GM23338 (cell line): Measurements from ENCODE around the gene PAQR5. TPM values are rescaled to one million over a fixed set of nuclear protein-coding genes. Genes with fewer than 3 reads are reported as not detected.
A peak's percentile ranks its signal among the peaks of the same experiment; 100 is the strongest.

Source experiments
- ATAC-seq: fragments of 200-7000 bp; cut with Tn5 transposase; 3 replicates; pipeline ENCODE4 v1.9.1; 2020
- DNase-seq: peaks from one replicate; pipeline ENCODE4 v3.0.0-alpha.2; 2015; ENCODE audit warnings: low spot score
- H2AFZ ChIP-seq: fragments of 200-600 bp; sonication (generic); 2 replicates; pipeline ENCODE4 v1.8.0; 2016; ENCODE audit warnings: antibody characterized with exemption, mild to moderate bottlenecking, moderate library complexity
- H3F3A ChIP-seq: fragments of 200-600 bp; sonication (generic); replicated peaks from 2 replicates; pipeline ENCODE4 v1.8.0; 2017; ENCODE audit warnings: antibody characterized with exemption, mixed run types, low read depth
- H3K27ac ChIP-seq: fragments of 200-600 bp; sonication (generic); 2 replicates; pipeline ENCODE4 v1.6.1; 2016; ENCODE audit warnings: low read depth
- H3K27me3 ChIP-seq: fragments of 200-600 bp; sonication (generic); 2 replicates; pipeline ENCODE4 v1.8.0; 2016; ENCODE audit warnings: mild to moderate bottlenecking, mixed run types, moderate library complexity; ENCODE audit not compliant: insufficient read depth
- H3K36me3 ChIP-seq: fragments of 200-600 bp; sonication (generic); 2 replicates; pipeline ENCODE4 v1.8.0; 2016; ENCODE audit warnings: mild to moderate bottlenecking; ENCODE audit not compliant: insufficient read depth
- H3K4me1 ChIP-seq: fragments of 200-600 bp; sonication (generic); 2 replicates; pipeline ENCODE4 v1.8.0; 2016; ENCODE audit warnings: mild to moderate bottlenecking, moderate library complexity; ENCODE audit not compliant: insufficient read depth
- H3K4me2 ChIP-seq: fragments of 200-600 bp; sonication (generic); 2 replicates; pipeline ENCODE4 v1.7.1; 2017; ENCODE audit warnings: mixed run types
- H3K4me3 ChIP-seq: fragments of 200-600 bp; sonication (generic); 2 replicates; pipeline ENCODE4 v1.6.1; 2016; ENCODE audit warnings: mixed run types
- H3K79me2 ChIP-seq: fragments of 200-600 bp; sonication (generic); replicated peaks from 2 replicates; pipeline ENCODE4 v1.8.0; 2017; ENCODE audit warnings: mild to moderate bottlenecking; ENCODE audit not compliant: insufficient read depth
- H3K9me2 ChIP-seq: fragments of 200-600 bp; sonication (generic); 2 replicates; pipeline ENCODE4 v1.8.0; 2017; ENCODE audit not compliant: insufficient read depth
- H4K20me1 ChIP-seq: fragments of 200-600 bp; sonication (generic); replicated peaks from 2 replicates; pipeline ENCODE4 v1.8.0; 2017; ENCODE audit warnings: mild to moderate bottlenecking; ENCODE audit not compliant: insufficient read depth
- H3K27ac Mint-ChIP-seq: 2 replicates; pipeline ENCODE4 v1.8.0; 2020; ENCODE audit warnings: inconsistent platforms, mild to moderate bottlenecking, moderate library complexity, mixed read lengths
- H3K27me3 Mint-ChIP-seq: 3 replicates; pipeline ENCODE4 v1.8.0; 2022; ENCODE audit warnings: low read depth, mild to moderate bottlenecking, moderate library complexity, mixed read lengths, inconsistent platforms; ENCODE audit not compliant: insufficient read depth, poor library complexity
- H3K36me3 Mint-ChIP-seq: 3 replicates; pipeline ENCODE4 v1.8.0; 2021; ENCODE audit warnings: low read depth, mild to moderate bottlenecking, inconsistent platforms, moderate library complexity, mixed read lengths
- H3K4me1 Mint-ChIP-seq: 3 replicates; pipeline ENCODE4 v1.8.0; 2020; ENCODE audit warnings: mild to moderate bottlenecking, inconsistent platforms, mixed read lengths
- H3K4me3 Mint-ChIP-seq: 3 replicates; pipeline ENCODE4 v1.8.0; 2021; ENCODE audit warnings: moderate library complexity, mild to moderate bottlenecking, inconsistent platforms, mixed read lengths
- H3K9me3 Mint-ChIP-seq: 3 replicates; pipeline ENCODE4 v1.8.0; 2020; ENCODE audit warnings: moderate library complexity, mild to moderate bottlenecking, inconsistent platforms, mixed read lengths
- CREB1 ChIP-seq: fragments of 250-450 bp; sonication (Bioruptor Pico); IDR thresholded peaks from 2 replicates; pipeline ENCODE4 v1.5.0; 2020; ENCODE audit warnings: low read depth, mild to moderate bottlenecking, moderate library complexity
- EZH2 ChIP-seq: fragments of 200-600 bp; sonication (generic); IDR thresholded peaks from one replicate; pipeline ENCODE4 v1.8.0; 2017; ENCODE audit warnings: antibody characterized with exemption, mild to moderate bottlenecking, low read depth; ENCODE audit not compliant: unreplicated experiment
- EZH2phosphoT487 ChIP-seq: fragments of 200-600 bp; sonication (generic); IDR thresholded peaks from one replicate; pipeline ENCODE4 v1.8.1; 2018; ENCODE audit warnings: antibody characterized with exemption; ENCODE audit not compliant: unreplicated experiment
- JUNB ChIP-seq: IDR thresholded peaks from one replicate; pipeline ENCODE4 v1.6.1; 2016; ENCODE audit warnings: antibody characterized with exemption; ENCODE audit not compliant: unreplicated experiment
- NANOG ChIP-seq: IDR thresholded peaks from 2 replicates; pipeline ENCODE4 v1.6.1; 2016; ENCODE audit warnings: antibody characterized with exemption, borderline replicate concordance
- POLR2AphosphoS5 ChIP-seq: IDR thresholded peaks from 2 replicates; pipeline ENCODE4 v1.6.1; 2016; ENCODE audit warnings: antibody characterized with exemption, low read depth
- STAT1 ChIP-seq: IDR thresholded peaks from one replicate; pipeline ENCODE4 v1.6.1; 2016; ENCODE audit warnings: antibody characterized with exemption; ENCODE audit not compliant: unreplicated experiment
- ZNF114 ChIP-seq: fragments of 250-450 bp; sonication (Bioruptor Pico); IDR thresholded peaks from 2 replicates; pipeline ENCODE4 v1.5.0; 2020; ENCODE audit warnings: mild to moderate bottlenecking, moderate library complexity
- ZNF331 ChIP-seq: fragments of 250-450 bp; sonication (Bioruptor Pico); IDR thresholded peaks from 2 replicates; pipeline ENCODE4 v1.5.0; 2020; ENCODE audit warnings: low read depth, mild to moderate bottlenecking, moderate library complexity
- polyA plus RNA-seq: library from polyadenylated mRNA; unstranded; fragments of >200 nt; fragmentation: Nextera tagmentation; extraction: Ambion mirVana; gene quantifications from 2 replicates; pipeline ENCODE4 v1.2.1, GENCODE V29; 2016
- total RNA-seq: library from RNA; depleted of rRNA; stranded (reverse); fragments of >200 nt; shearing (Covaris generic); gene quantifications from 2 replicates; pipeline ENCODE4 v1.2.3, GENCODE V29; 2014
- TF ChIP-seq, protein P1 (sequence below), 2 experiments: fragments of 200-600 bp in 1 of 2; sonication (generic) in 1 of 2; conservative IDR thresholded peaks; 2 replicates each; pipeline versions ENCODE4 v1.5.1 to v1.6.1; 2016 to 2017; ENCODE audit warnings: antibody characterized with exemption in 2 of 2, low read depth in 2 of 2, mild to moderate bottlenecking in 2 of 2, moderate library complexity in 1 of 2
- TF ChIP-seq, protein P2 (sequence below): IDR thresholded peaks from one replicate; pipeline ENCODE4 v1.6.1; 2018; ENCODE audit warnings: antibody characterized with exemption; ENCODE audit not compliant: unreplicated experiment
- TF ChIP-seq, protein P3 (sequence below): IDR thresholded peaks from 2 replicates; pipeline ENCODE4 v1.6.1; 2016; ENCODE audit warnings: antibody characterized with exemption
- TF ChIP-seq, protein P4 (sequence below): fragments of 250-450 bp; sonication (Bioruptor Pico); IDR thresholded peaks from 2 replicates; pipeline ENCODE4 v1.5.0; 2020; ENCODE audit warnings: mild to moderate bottlenecking, moderate library complexity

PAQR5 gene
- total and polyA plus RNA-seq, 2 experiments from 2014 or later, result 8.7 to 14.5 TPM

GRCh38 chr15:69358850-69359249 is 60.1 kb downstream of the PAQR5 start:
- Histone ChIP-seq H3K9me2 (0 out of 2 replicates have a peak, but pooled peaks cover 3% of the 10 kb centered on the region), H2AFZ (no peak overlapping the region), H3K79me2 (no peaks in the 10 kb centered on the region), H3K27me3 (no peaks in the 10 kb centered on the region), H3F3A (no peaks in the 10 kb centered on the region), H3K27ac (no peak overlapping the region), H4K20me1 (no peaks in the 10 kb centered on the region), H3K4me3 (no peak overlapping the region), H3K4me1 (peaks cover 9% of the 10 kb centered on the region; the same call in 1 of the 2 replicates), H3K36me3 (no peaks in the 10 kb centered on the region), H3K4me2 (no peak overlapping the region)
- TF ChIP-seq CREB1 (no peak), ZNF114 (no peak), NANOG (no peak), JUNB (no peak), STAT1 (no peak), POLR2AphosphoS5 (no peak), ZNF331 (CRISPR knock-in tag) (no peak), EZH2phosphoT487 (no peak), EZH2 (no peak)
- TF ChIP-seq, protein P1, sequence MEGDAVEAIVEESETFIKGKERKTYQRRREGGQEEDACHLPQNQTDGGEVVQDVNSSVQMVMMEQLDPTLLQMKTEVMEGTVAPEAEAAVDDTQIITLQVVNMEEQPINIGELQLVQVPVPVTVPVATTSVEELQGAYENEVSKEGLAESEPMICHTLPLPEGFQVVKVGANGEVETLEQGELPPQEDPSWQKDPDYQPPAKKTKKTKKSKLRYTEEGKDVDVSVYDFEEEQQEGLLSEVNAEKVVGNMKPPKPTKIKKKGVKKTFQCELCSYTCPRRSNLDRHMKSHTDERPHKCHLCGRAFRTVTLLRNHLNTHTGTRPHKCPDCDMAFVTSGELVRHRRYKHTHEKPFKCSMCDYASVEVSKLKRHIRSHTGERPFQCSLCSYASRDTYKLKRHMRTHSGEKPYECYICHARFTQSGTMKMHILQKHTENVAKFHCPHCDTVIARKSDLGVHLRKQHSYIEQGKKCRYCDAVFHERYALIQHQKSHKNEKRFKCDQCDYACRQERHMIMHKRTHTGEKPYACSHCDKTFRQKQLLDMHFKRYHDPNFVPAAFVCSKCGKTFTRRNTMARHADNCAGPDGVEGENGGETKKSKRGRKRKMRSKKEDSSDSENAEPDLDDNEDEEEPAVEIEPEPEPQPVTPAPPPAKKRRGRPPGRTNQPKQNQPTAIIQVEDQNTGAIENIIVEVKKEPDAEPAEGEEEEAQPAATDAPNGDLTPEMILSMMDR (conservative IDR thresholded peaks at IDR 0.05; ENCODE audit: low read depth in 2 of 2), result no peak
- TF ChIP-seq, protein P2, sequence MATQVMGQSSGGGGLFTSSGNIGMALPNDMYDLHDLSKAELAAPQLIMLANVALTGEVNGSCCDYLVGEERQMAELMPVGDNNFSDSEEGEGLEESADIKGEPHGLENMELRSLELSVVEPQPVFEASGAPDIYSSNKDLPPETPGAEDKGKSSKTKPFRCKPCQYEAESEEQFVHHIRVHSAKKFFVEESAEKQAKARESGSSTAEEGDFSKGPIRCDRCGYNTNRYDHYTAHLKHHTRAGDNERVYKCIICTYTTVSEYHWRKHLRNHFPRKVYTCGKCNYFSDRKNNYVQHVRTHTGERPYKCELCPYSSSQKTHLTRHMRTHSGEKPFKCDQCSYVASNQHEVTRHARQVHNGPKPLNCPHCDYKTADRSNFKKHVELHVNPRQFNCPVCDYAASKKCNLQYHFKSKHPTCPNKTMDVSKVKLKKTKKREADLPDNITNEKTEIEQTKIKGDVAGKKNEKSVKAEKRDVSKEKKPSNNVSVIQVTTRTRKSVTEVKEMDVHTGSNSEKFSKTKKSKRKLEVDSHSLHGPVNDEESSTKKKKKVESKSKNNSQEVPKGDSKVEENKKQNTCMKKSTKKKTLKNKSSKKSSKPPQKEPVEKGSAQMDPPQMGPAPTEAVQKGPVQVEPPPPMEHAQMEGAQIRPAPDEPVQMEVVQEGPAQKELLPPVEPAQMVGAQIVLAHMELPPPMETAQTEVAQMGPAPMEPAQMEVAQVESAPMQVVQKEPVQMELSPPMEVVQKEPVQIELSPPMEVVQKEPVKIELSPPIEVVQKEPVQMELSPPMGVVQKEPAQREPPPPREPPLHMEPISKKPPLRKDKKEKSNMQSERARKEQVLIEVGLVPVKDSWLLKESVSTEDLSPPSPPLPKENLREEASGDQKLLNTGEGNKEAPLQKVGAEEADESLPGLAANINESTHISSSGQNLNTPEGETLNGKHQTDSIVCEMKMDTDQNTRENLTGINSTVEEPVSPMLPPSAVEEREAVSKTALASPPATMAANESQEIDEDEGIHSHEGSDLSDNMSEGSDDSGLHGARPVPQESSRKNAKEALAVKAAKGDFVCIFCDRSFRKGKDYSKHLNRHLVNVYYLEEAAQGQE, result no peak
- TF ChIP-seq, protein P3, sequence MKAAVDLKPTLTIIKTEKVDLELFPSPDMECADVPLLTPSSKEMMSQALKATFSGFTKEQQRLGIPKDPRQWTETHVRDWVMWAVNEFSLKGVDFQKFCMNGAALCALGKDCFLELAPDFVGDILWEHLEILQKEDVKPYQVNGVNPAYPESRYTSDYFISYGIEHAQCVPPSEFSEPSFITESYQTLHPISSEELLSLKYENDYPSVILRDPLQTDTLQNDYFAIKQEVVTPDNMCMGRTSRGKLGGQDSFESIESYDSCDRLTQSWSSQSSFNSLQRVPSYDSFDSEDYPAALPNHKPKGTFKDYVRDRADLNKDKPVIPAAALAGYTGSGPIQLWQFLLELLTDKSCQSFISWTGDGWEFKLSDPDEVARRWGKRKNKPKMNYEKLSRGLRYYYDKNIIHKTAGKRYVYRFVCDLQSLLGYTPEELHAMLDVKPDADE, result no peak
- TF ChIP-seq, protein P4, sequence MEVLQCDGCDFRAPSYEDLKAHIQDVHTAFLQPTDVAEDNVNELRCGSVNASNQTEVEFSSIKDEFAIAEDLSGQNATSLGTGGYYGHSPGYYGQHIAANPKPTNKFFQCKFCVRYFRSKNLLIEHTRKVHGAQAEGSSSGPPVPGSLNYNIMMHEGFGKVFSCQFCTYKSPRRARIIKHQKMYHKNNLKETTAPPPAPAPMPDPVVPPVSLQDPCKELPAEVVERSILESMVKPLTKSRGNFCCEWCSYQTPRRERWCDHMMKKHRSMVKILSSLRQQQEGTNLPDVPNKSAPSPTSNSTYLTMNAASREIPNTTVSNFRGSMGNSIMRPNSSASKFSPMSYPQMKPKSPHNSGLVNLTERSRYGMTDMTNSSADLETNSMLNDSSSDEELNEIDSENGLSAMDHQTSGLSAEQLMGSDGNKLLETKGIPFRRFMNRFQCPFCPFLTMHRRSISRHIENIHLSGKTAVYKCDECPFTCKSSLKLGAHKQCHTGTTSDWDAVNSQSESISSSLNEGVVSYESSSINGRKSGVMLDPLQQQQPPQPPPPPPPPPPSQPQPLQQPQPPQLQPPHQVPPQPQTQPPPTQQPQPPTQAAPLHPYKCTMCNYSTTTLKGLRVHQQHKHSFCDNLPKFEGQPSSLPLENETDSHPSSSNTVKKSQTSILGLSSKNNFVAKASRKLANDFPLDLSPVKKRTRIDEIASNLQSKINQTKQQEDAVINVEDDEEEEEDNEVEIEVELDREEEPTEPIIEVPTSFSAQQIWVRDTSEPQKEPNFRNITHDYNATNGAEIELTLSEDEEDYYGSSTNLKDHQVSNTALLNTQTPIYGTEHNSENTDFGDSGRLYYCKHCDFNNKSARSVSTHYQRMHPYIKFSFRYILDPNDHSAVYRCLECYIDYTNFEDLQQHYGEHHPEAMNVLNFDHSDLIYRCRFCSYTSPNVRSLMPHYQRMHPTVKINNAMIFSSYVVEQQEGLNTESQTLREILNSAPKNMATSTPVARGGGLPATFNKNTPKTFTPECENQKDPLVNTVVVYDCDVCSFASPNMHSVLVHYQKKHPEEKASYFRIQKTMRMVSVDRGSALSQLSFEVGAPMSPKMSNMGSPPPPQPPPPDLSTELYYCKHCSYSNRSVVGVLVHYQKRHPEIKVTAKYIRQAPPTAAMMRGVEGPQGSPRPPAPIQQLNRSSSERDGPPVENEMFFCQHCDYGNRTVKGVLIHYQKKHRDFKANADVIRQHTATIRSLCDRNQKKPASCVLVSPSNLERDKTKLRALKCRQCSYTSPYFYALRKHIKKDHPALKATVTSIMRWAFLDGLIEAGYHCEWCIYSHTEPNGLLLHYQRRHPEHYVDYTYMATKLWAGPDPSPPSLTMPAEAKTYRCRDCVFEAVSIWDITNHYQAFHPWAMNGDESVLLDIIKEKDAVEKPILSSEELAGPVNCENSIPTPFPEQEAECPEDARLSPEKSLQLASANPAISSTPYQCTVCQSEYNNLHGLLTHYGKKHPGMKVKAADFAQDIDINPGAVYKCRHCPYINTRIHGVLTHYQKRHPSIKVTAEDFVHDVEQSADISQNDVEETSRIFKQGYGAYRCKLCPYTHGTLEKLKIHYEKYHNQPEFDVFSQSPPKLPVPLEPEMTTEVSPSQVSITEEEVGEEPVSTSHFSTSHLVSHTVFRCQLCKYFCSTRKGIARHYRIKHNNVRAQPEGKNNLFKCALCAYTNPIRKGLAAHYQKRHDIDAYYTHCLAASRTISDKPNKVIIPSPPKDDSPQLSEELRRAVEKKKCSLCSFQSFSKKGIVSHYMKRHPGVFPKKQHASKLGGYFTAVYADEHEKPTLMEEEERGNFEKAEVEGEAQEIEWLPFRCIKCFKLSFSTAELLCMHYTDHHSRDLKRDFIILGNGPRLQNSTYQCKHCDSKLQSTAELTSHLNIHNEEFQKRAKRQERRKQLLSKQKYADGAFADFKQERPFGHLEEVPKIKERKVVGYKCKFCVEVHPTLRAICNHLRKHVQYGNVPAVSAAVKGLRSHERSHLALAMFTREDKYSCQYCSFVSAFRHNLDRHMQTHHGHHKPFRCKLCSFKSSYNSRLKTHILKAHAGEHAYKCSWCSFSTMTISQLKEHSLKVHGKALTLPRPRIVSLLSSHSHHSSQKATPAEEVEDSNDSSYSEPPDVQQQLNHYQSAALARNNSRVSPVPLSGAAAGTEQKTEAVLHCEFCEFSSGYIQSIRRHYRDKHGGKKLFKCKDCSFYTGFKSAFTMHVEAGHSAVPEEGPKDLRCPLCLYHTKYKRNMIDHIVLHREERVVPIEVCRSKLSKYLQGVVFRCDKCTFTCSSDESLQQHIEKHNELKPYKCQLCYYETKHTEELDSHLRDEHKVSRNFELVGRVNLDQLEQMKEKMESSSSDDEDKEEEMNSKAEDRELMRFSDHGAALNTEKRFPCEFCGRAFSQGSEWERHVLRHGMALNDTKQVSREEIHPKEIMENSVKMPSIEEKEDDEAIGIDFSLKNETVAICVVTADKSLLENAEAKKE (CRISPR knock-in tag), result no peak
- no peaks in the 10 kb centered on the region for H3K36me3 Mint-ChIP-seq
- 0 out of 2 replicates have a peak overlapping the region, but pooled peaks have one; percentile 78 for H3K27ac Mint-ChIP-seq
- H3K27me3 Mint-ChIP-seq, result peaks cover 15% of the 10 kb centered on the region
- H3K4me1 Mint-ChIP-seq, result peaks cover 9% of the 10 kb centered on the region
- DNase-seq, result no peak
- no peak for ATAC-seq
- no peak overlapping the region for H3K4me3 Mint-ChIP-seq
- H3K9me3 Mint-ChIP-seq, result no peaks in the 10 kb centered on the region
